GM12878 (cell line): Measurements from ENCODE around the gene NXPE4. TPM values are rescaled to one million over a fixed set of nuclear protein-coding genes. Genes with fewer than 3 reads are reported as not detected.
A peak's percentile ranks its signal among the peaks of the same experiment; 100 is the strongest.

ENCODE experiments used
- ATAC-seq: fragments of 200-7000 bp; cut with Tn5 transposase; 3 replicates; pipeline ENCODE4 v1.9.1; 2020; ENCODE audit warnings: mild to moderate bottlenecking, moderate library complexity
- BruUV-seq: library from RNA; stranded (reverse); fragments of 400-500 nt; replicated peaks from 2 replicates; lab custom pipeline; 2021; lab: Mats Ljungman, UMichigan
- CTCF ChIA-PET: fragments of 300-600 bp; sonication (Branson Sonifier 250); formaldehyde crosslinking; extraction: SDS; loops from one replicate; lab custom pipeline; 2021; ENCODE audit warnings: inconsistent platforms; lab: Yijun Ruan, JAX
- POLR2A ChIA-PET: fragments of 350-600 bp; formaldehyde crosslinking; extraction: SDS; loops from one replicate; lab custom pipeline; 2021; ENCODE audit warnings: inconsistent platforms; lab: Charles Lee
- RAD21 ChIA-PET: fragments of 300-600 bp; sonication (Branson Sonifier 250); formaldehyde crosslinking; loops from one replicate; lab custom pipeline; 2023; ENCODE audit warnings: antibody characterized with exemption; ENCODE audit not compliant: unreplicated experiment; lab: Charles Lee
- SMC1A ChIA-PET: fragments of 300-600 bp; sonication (Branson Sonifier 250); formaldehyde crosslinking; loops from one replicate; lab custom pipeline; 2023; ENCODE audit not compliant: unreplicated experiment, uncharacterized antibody; lab: Charles Lee
- DNase-seq: peaks from one replicate; pipeline ENCODE4 v3.0.0-alpha.2; 2011; ENCODE audit warnings: low read depth, low spot score
- FAIRE-seq: peaks from 3 replicates; lab custom pipeline; 2011; peaks lifted over from hg19 to GRCh38; lab: Jason Lieb, UNC
- H2AFZ ChIP-seq: 2 replicates; pipeline ENCODE4 v1.6.0; 2011; ENCODE audit warnings: low read depth, low read length, control low read depth; ENCODE audit not compliant: control insufficient read depth
- H3K27ac ChIP-seq: 2 replicates; pipeline ENCODE4 v1.5.1; 2011; ENCODE audit warnings: control low read depth; ENCODE audit not compliant: control insufficient read depth, insufficient read depth
- H3K27me3 ChIP-seq, 2 experiments: replicated peaks in 1 of 2; 2 replicates each; pipeline versions ENCODE4 v1.6.0 to v1.6.1; 2011; ENCODE audit warnings: low read length in 1 of 2; ENCODE audit not compliant: control insufficient read depth in 2 of 2, insufficient read depth in 2 of 2
- H3K36me3 ChIP-seq, 2 experiments: 2 replicates each; pipeline ENCODE4 v1.5.1; 2011; ENCODE audit warnings: low read length in 1 of 2; ENCODE audit not compliant: control insufficient read depth in 2 of 2, insufficient read depth in 2 of 2
- H3K4me1 ChIP-seq: 2 replicates; pipeline ENCODE4 v1.6.1; 2011; ENCODE audit warnings: mild to moderate bottlenecking, low read length, moderate library complexity, mixed read lengths; ENCODE audit not compliant: control insufficient read depth, insufficient read depth
- H3K4me2 ChIP-seq: 2 replicates; pipeline ENCODE4 v1.6.0; 2011; ENCODE audit warnings: control low read depth; ENCODE audit not compliant: control insufficient read depth, insufficient read depth
- H3K4me3 ChIP-seq: fragments of 200-600 bp; sonication (generic); 2 replicates; pipeline ENCODE4 v1.5.1; 2016
- H3K79me2 ChIP-seq: 2 replicates; pipeline ENCODE4 v1.6.0; 2011; ENCODE audit warnings: low read length; ENCODE audit not compliant: control insufficient read depth, insufficient read depth
- H3K9ac ChIP-seq: 2 replicates; pipeline ENCODE4 v1.8.0; 2011; ENCODE audit warnings: low read length, control low read depth, mixed read lengths; ENCODE audit not compliant: control insufficient read depth, insufficient read depth
- H3K9me3 ChIP-seq: replicated peaks from 3 replicates; pipeline ENCODE4 v1.5.1; 2011; ENCODE audit warnings: mild to moderate bottlenecking, low read length; ENCODE audit not compliant: control insufficient read depth, insufficient read depth
- H4K20me1 ChIP-seq: 2 replicates; pipeline ENCODE4 v1.6.0; 2011; ENCODE audit not compliant: control insufficient read depth, insufficient read depth
- BCL11A ChIP-seq: IDR thresholded peaks from 2 replicates; pipeline ENCODE4 v1.6.1; 2011; ENCODE audit warnings: low read depth, low read length
- CHD1 ChIP-seq: IDR thresholded peaks from 2 replicates; pipeline ENCODE4 v1.6.1; 2012; ENCODE audit warnings: low read depth, low read length, improper control_type of control experiment
- HDAC6 ChIP-seq: fragments of 200-600 bp; sonication (generic); IDR thresholded peaks from one replicate; pipeline ENCODE4 v1.8.0; 2017; ENCODE audit warnings: antibody characterized with exemption; ENCODE audit not compliant: unreplicated experiment
- IKZF1 ChIP-seq: fragments of 450-650 bp; conservative IDR thresholded peaks from 2 replicates; pipeline ENCODE4 v1.6.1; 2017; ENCODE audit warnings: antibody characterized with exemption, mild to moderate bottlenecking
- MXI1 ChIP-seq: fragments of 150-350 bp; IDR thresholded peaks from 2 replicates; pipeline ENCODE4 v1.6.1; 2011; ENCODE audit warnings: low read depth, mild to moderate bottlenecking, inconsistent platforms, low read length, improper control_type of control experiment
- RUNX3 ChIP-seq: IDR thresholded peaks from 2 replicates; pipeline ENCODE4 v1.6.1; 2012; ENCODE audit warnings: low read length, inconsistent platforms
- SP1 ChIP-seq: IDR thresholded peaks from one replicate; pipeline ENCODE4 v1.6.1; 2011; ENCODE audit warnings: low read depth, low read length
- SREBF1 ChIP-seq: IDR thresholded peaks from 2 replicates; pipeline ENCODE4 v1.6.1; 2012; ENCODE audit warnings: mild to moderate bottlenecking, low read length
- SRF ChIP-seq, 2 experiments: IDR thresholded peaks; 2 replicates each; pipeline ENCODE4 v1.6.1; 2011; ENCODE audit warnings: low read depth in 2 of 2, low read length in 2 of 2, mild to moderate bottlenecking in 1 of 2, moderate library complexity in 1 of 2
- STAT3 ChIP-seq: IDR thresholded peaks from 2 replicates; pipeline ENCODE4 v1.6.1; 2011; ENCODE audit warnings: low read depth, low read length, improper control_type of control experiment
- ZNF24 ChIP-seq: fragments of 450-650 bp; IDR thresholded peaks from 2 replicates; pipeline ENCODE4 v1.6.1; 2017; ENCODE audit warnings: antibody characterized with exemption, mild to moderate bottlenecking
- WGBS: methylation state at CpG from one replicate; pipeline ENCODE4 v1.1.6; 2016; ENCODE audit warnings: low lambda C conversion rate; ENCODE audit not compliant: insufficient replicate concordance, insufficient coverage; ENCODE audit errors: missing lambda C conversion rate; 5-methylcytosine and 5-hydroxymethylcytosine counted together
- in situ Hi-C: fragments of 300-500 bp; cut with MboI; formaldehyde crosslinking; loops from 9 replicates; pipeline ENCODE4 v1.14.3; 2018; ENCODE audit warnings: mixed read lengths
- intact Hi-C: fragments of 100-400 bp; cut with micrococcal nuclease; formaldehyde crosslinking; loops from one replicate; pipeline ENCODE4 v1.14.2; 2022; ENCODE audit not compliant: unreplicated experiment
- polyA plus RNA-seq, 11 experiments: library from polyadenylated mRNA; depleted of rRNA in 4 of 11; unstranded in 6 of 11; stranded (reverse) in 5 of 11; fragments of >200 nt; fragmentation: Nextera tagmentation in 4 of 11; fragmentation: Illumina TruSeq in 1 of 11; extraction: Ambion mirVana in 4 of 11; extraction: Trizol in 1 of 11; gene quantifications; 1 replicate in 1 of 11; 2 replicates in 10 of 11; pipeline versions ENCODE4 v1.2.1 to v1.2.3, GENCODE V29; 2011 to 2016; ENCODE audit warnings: inconsistent platforms in 2 of 11, missing spikeins in 2 of 11, low read depth in 1 of 11
- total RNA-seq, 4 experiments: library from RNA; depleted of rRNA in 3 of 4; stranded (reverse); fragments of >200 nt in 3 of 4; fragmentation: Illumina TruSeq in 1 of 4; extraction: Trizol in 1 of 4; gene quantifications; 2 replicates each; pipeline versions ENCODE4 v1.2.1 to v1.2.3, GENCODE V29; 2013 to 2021
- TF ChIP-seq, protein P1 (sequence below): IDR thresholded peaks from 2 replicates; pipeline ENCODE4 v1.6.1; 2011; ENCODE audit warnings: low read depth, low read length, improper control_type of control experiment, borderline replicate concordance
- TF ChIP-seq, protein P2 (sequence below): IDR thresholded peaks from 2 replicates; pipeline ENCODE4 v1.6.1; 2012; ENCODE audit warnings: low read depth, low read length, improper control_type of control experiment
- TF ChIP-seq, protein P3 (sequence below): fragments of 150-350 bp; IDR thresholded peaks from 2 replicates; pipeline ENCODE4 v1.6.1; 2014; ENCODE audit warnings: mild to moderate bottlenecking, low read depth, low read length
- TF ChIP-seq, protein P4 (sequence below), 3 experiments: IDR thresholded peaks in 2 of 3; conservative IDR thresholded peaks in 1 of 3; 2 replicates each; pipeline ENCODE4 v1.5.1; 2011; ENCODE audit warnings: low read depth in 3 of 3, low read length in 3 of 3, mild to moderate bottlenecking in 3 of 3, control low read depth in 2 of 3, moderate library complexity in 2 of 3, inconsistent platforms in 1 of 3, mixed read lengths in 1 of 3; ENCODE audit not compliant: control insufficient read depth in 2 of 3, insufficient read depth in 1 of 3; ENCODE audit errors: extremely low read depth in 1 of 3
- TF ChIP-seq, protein P5 (sequence below): fragments of 450-650 bp; IDR thresholded peaks from 2 replicates; pipeline ENCODE4 v1.6.1; 2016; ENCODE audit warnings: mild to moderate bottlenecking, moderate library complexity, borderline replicate concordance

NXPE4 gene
- total and polyA plus RNA-seq, 10 of the 15 experiments (the other 5 are each of a cell fraction or from before 2014, with no cell fraction given), result not detected

DNA sequence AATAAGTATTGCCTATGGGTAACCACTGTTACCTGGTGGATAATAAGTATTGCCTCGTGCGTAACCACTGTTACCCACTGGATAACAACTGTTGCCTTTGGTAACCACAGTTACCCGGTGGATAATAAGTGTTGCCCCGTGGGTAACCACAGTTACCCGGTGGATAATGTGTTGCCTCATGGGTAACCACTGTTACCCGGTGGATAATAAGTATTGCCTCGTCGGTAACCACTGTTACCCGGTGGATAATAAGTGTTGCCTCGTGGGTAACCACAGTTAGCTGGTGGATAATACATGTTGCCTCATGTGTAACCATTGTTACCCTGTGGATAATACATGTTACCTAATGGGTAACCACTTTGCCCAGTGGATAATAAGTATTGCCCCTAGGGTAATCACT is 9.8 kb upstream of the NXPE4 start:
- DNase-seq, result no peak
- 12% methylated on average over 10 of the region's 10 CpGs for WGBS
- Histone ChIP-seq H3K9ac (no peak overlapping the region), H3K27me3 (0 out of 4 replicates have a peak, but pooled peaks cover 0 to 4% of the 10 kb centered on the region in 2 experiments), H3K79me2 (no peaks in the 10 kb centered on the region), H3K36me3 (no peaks in the 10 kb centered on the region), H4K20me1 (no peaks in the 10 kb centered on the region), H3K4me1 (no peaks in the 10 kb centered on the region), H3K4me2 (no peak overlapping the region), H3K4me3 (no peak overlapping the region), H3K9me3 (peaks cover 6% of the 10 kb centered on the region; the same call in 2 of the 3 replicates), H2AFZ (no peak overlapping the region), H3K27ac (no peak overlapping the region)
- FAIRE-seq, result no peak
- ATAC-seq, result no peak
- no TSS peak for BruUV-seq
- ChIA-PET CTCF (no interaction called here), RAD21 (no interaction called here), SMC1A (no interaction called here), POLR2A (no interaction called here)
- intact Hi-C loops, result loop anchor here (5.0 kb wide), 1 partner anchor 263 kb away; no protein-coding TSS in a partner anchor
- in situ Hi-C loops, result no loop called here
- TF ChIP-seq MXI1 (no peak), SP1 (no peak), ZNF24 (peak; percentile 96), STAT3 (no peak), SREBF1 (peak; percentile 30; the same call in 1 of the 2 replicates), HDAC6 (no peak), SRF (IDR thresholded peaks at IDR 0.05; ENCODE audit: low read depth in 2 of 2, low read length in 2 of 2) (no peak), IKZF1 (no peak), BCL11A (no peak), RUNX3 (no peak), CHD1 (no peak)
- TF ChIP-seq, protein P1, sequence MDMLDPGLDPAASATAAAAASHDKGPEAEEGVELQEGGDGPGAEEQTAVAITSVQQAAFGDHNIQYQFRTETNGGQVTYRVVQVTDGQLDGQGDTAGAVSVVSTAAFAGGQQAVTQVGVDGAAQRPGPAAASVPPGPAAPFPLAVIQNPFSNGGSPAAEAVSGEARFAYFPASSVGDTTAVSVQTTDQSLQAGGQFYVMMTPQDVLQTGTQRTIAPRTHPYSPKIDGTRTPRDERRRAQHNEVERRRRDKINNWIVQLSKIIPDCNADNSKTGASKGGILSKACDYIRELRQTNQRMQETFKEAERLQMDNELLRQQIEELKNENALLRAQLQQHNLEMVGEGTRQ, result no peak
- TF ChIP-seq, protein P2, sequence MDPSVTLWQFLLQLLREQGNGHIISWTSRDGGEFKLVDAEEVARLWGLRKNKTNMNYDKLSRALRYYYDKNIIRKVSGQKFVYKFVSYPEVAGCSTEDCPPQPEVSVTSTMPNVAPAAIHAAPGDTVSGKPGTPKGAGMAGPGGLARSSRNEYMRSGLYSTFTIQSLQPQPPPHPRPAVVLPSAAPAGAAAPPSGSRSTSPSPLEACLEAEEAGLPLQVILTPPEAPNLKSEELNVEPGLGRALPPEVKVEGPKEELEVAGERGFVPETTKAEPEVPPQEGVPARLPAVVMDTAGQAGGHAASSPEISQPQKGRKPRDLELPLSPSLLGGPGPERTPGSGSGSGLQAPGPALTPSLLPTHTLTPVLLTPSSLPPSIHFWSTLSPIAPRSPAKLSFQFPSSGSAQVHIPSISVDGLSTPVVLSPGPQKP, result no peak
- TF ChIP-seq, protein P3, sequence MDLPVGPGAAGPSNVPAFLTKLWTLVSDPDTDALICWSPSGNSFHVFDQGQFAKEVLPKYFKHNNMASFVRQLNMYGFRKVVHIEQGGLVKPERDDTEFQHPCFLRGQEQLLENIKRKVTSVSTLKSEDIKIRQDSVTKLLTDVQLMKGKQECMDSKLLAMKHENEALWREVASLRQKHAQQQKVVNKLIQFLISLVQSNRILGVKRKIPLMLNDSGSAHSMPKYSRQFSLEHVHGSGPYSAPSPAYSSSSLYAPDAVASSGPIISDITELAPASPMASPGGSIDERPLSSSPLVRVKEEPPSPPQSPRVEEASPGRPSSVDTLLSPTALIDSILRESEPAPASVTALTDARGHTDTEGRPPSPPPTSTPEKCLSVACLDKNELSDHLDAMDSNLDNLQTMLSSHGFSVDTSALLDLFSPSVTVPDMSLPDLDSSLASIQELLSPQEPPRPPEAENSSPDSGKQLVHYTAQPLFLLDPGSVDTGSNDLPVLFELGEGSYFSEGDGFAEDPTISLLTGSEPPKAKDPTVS, result no peak
- TF ChIP-seq, protein P4, sequence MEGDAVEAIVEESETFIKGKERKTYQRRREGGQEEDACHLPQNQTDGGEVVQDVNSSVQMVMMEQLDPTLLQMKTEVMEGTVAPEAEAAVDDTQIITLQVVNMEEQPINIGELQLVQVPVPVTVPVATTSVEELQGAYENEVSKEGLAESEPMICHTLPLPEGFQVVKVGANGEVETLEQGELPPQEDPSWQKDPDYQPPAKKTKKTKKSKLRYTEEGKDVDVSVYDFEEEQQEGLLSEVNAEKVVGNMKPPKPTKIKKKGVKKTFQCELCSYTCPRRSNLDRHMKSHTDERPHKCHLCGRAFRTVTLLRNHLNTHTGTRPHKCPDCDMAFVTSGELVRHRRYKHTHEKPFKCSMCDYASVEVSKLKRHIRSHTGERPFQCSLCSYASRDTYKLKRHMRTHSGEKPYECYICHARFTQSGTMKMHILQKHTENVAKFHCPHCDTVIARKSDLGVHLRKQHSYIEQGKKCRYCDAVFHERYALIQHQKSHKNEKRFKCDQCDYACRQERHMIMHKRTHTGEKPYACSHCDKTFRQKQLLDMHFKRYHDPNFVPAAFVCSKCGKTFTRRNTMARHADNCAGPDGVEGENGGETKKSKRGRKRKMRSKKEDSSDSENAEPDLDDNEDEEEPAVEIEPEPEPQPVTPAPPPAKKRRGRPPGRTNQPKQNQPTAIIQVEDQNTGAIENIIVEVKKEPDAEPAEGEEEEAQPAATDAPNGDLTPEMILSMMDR (IDR thresholded peaks at IDR 0.05 in 2 of 3, conservative IDR thresholded peaks at IDR 0.05 in 1 of 3; ENCODE audit: control insufficient read depth in 2 of 3, extremely low read depth in 1 of 3, insufficient read depth in 1 of 3, low read depth in 3 of 3, low read length in 3 of 3), result no peak
- TF ChIP-seq, protein P5, sequence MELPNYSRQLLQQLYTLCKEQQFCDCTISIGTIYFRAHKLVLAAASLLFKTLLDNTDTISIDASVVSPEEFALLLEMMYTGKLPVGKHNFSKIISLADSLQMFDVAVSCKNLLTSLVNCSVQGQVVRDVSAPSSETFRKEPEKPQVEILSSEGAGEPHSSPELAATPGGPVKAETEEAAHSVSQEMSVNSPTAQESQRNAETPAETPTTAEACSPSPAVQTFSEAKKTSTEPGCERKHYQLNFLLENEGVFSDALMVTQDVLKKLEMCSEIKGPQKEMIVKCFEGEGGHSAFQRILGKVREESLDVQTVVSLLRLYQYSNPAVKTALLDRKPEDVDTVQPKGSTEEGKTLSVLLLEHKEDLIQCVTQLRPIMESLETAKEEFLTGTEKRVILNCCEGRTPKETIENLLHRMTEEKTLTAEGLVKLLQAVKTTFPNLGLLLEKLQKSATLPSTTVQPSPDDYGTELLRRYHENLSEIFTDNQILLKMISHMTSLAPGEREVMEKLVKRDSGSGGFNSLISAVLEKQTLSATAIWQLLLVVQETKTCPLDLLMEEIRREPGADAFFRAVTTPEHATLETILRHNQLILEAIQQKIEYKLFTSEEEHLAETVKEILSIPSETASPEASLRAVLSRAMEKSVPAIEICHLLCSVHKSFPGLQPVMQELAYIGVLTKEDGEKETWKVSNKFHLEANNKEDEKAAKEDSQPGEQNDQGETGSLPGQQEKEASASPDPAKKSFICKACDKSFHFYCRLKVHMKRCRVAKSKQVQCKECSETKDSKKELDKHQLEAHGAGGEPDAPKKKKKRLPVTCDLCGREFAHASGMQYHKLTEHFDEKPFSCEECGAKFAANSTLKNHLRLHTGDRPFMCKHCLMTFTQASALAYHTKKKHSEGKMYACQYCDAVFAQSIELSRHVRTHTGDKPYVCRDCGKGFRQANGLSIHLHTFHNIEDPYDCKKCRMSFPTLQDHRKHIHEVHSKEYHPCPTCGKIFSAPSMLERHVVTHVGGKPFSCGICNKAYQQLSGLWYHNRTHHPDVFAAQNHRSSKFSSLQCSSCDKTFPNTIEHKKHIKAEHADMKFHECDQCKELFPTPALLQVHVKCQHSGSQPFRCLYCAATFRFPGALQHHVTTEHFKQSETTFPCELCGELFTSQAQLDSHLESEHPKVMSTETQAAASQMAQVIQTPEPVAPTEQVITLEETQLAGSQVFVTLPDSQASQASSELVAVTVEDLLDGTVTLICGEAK, result no peak
